Measurements from ENCODE around the gene GDF10. TPM values are rescaled to one million over a fixed set of nuclear protein-coding genes. Genes with fewer than 3 reads are reported as not detected.

GDF10 gene
- total RNA-seq, 2 experiments from 2014 or later: 0.16 to 0.22 TPM

GRCh38 chr10:47330366-47330765 is 30.4 kb downstream of the GDF10 start:
- POLR2A ChIA-PET: no interaction called here
- H3K4me1 ChIP-seq (ENCODE audit: insufficient read depth, low read length): no peaks in the 10 kb centered on the region
- H3K4me3 ChIP-seq (ENCODE audit: low read length): no peak overlapping the region
- H3K27me3 ChIP-seq (ENCODE audit: control insufficient read depth in 1 of 2, insufficient read depth in 2 of 2, low read length in 2 of 2): no peaks in the 10 kb centered on the region
- Mint-ChIP-seq H3K4me3 (no peak overlapping the region), H3K27me3 (no peaks in the 10 kb centered on the region), H3K27ac (no peak overlapping the region), H3K4me1 (ENCODE audit: low read depth) (no peaks in the 10 kb centered on the region), H3K9me3 (no peaks in the 10 kb centered on the region), H3K36me3 (ENCODE audit: low read depth) (no peaks in the 10 kb centered on the region)
- CTCF ChIA-PET: no interaction called here
- TF ChIP-seq, protein P1, sequence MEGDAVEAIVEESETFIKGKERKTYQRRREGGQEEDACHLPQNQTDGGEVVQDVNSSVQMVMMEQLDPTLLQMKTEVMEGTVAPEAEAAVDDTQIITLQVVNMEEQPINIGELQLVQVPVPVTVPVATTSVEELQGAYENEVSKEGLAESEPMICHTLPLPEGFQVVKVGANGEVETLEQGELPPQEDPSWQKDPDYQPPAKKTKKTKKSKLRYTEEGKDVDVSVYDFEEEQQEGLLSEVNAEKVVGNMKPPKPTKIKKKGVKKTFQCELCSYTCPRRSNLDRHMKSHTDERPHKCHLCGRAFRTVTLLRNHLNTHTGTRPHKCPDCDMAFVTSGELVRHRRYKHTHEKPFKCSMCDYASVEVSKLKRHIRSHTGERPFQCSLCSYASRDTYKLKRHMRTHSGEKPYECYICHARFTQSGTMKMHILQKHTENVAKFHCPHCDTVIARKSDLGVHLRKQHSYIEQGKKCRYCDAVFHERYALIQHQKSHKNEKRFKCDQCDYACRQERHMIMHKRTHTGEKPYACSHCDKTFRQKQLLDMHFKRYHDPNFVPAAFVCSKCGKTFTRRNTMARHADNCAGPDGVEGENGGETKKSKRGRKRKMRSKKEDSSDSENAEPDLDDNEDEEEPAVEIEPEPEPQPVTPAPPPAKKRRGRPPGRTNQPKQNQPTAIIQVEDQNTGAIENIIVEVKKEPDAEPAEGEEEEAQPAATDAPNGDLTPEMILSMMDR (IDR thresholded peaks at IDR 0.05): no peak
- no peaks in the 10 kb centered on the region for H3K36me3 ChIP-seq (ENCODE audit: insufficient read depth, low read length)
- DNase-seq (no peak), ATAC-seq (ENCODE audit: poor library complexity) (no peak)
- H3K27ac ChIP-seq (ENCODE audit: low read depth in 1 of 2, low read length in 2 of 2): no peak overlapping the region
- intact Hi-C loops (cut with DNase I, micrococcal nuclease): no loop called here
- peaks cover 0 to 5% of the 10 kb centered on the region in 2 experiments for H3K9me3 ChIP-seq (ENCODE audit: control insufficient read depth in 1 of 2, insufficient read depth in 1 of 2, low read length in 2 of 2)

DNA sequence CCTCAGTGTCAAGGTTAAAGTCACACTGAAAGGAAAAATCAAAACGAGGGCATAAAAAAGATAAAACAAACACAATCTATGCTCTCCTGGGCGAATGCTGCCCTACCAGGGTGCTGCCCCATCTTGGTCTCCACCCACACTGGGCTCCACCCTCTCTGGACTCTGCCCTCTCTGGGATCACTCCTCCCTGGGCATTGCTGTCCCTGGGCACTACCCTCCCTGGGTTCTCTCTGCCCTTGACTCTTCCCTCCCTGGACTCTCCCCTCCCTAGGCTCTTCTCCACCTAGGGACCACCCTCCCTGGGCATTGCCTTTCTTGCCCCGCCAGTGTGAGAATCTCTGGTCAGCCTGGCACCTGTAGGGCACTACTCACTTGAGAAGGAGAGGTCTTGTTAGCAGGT is 30.8 kb downstream of the GDF10 start:
- Mint-ChIP-seq H3K27me3 (no peaks in the 10 kb centered on the region), H3K4me3 (no peak overlapping the region), H3K4me1 (ENCODE audit: low read depth) (no peaks in the 10 kb centered on the region), H3K9me3 (no peaks in the 10 kb centered on the region), H3K27ac (no peak overlapping the region), H3K36me3 (ENCODE audit: low read depth) (no peaks in the 10 kb centered on the region)
- Histone ChIP-seq H3K36me3 (ENCODE audit: insufficient read depth, low read length) (no peaks in the 10 kb centered on the region), H3K9me3 (ENCODE audit: control insufficient read depth in 1 of 2, insufficient read depth in 1 of 2, low read length in 2 of 2) (peaks cover 0 to 5% of the 10 kb centered on the region in 2 experiments), H3K27me3 (ENCODE audit: control insufficient read depth in 1 of 2, insufficient read depth in 2 of 2, low read length in 2 of 2) (peaks cover 0 to 2% of the 10 kb centered on the region in 2 experiments), H3K4me3 (ENCODE audit: low read length) (no peak overlapping the region), H3K4me1 (ENCODE audit: insufficient read depth, low read length) (no peaks in the 10 kb centered on the region), H3K27ac (ENCODE audit: low read depth in 1 of 2, low read length in 2 of 2) (no peak overlapping the region)
- ChIA-PET POLR2A (no interaction called here), CTCF (no interaction called here)
- TF ChIP-seq, protein P1 (IDR thresholded peaks at IDR 0.05): no peak
- ATAC-seq (ENCODE audit: poor library complexity) (no peak), DNase-seq (no peak)
- intact Hi-C loops (cut with DNase I, micrococcal nuclease): no loop called here

DNA sequence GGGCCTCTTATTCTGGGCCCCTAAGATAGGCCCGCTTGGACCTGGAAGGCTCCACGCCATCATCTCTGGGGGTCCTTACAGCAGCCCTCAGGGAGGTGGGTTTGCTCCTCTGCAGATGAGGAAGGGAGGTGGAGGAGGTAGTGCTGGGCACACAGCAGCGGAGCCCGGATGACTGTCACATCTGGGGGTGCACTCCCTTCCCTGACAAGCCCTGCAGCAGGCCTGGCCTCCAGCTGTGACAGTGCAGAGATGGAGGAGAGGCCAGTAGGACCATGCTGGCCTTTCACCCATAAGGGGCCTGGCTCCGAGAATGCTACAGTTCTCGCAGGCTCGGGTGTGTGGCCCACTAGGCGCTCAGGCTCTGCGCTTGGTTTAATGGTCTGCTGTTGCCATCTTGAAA is 31.5 kb downstream of the GDF10 start:
- CTCF ChIA-PET: no interaction called here
- no peaks in the 10 kb centered on the region for H3K4me1 Mint-ChIP-seq (ENCODE audit: low read depth)
- H3K4me3 Mint-ChIP-seq: no peak overlapping the region
- H3K4me3 ChIP-seq (ENCODE audit: low read length): no peak overlapping the region
- H3K9me3 Mint-ChIP-seq: no peaks in the 10 kb centered on the region
- no peak overlapping the region for H3K27ac Mint-ChIP-seq
- DNase-seq (no peak), ATAC-seq (ENCODE audit: poor library complexity) (no peak)
- POLR2A ChIA-PET: no interaction called here
- TF ChIP-seq, protein P1 (IDR thresholded peaks at IDR 0.05): no peak
- no peaks in the 10 kb centered on the region for H3K27me3 Mint-ChIP-seq
- no peaks in the 10 kb centered on the region for H3K4me1 ChIP-seq (ENCODE audit: insufficient read depth, low read length)
- no peak overlapping the region for H3K27ac ChIP-seq (ENCODE audit: low read depth in 1 of 2, low read length in 2 of 2)
- H3K9me3 ChIP-seq (ENCODE audit: control insufficient read depth in 1 of 2, insufficient read depth in 1 of 2, low read length in 2 of 2): peaks cover 0 to 5% of the 10 kb centered on the region in 2 experiments
- intact Hi-C loops (cut with DNase I, micrococcal nuclease): no loop called here
- no peaks in the 10 kb centered on the region for H3K36me3 Mint-ChIP-seq (ENCODE audit: low read depth)
- H3K27me3 ChIP-seq (ENCODE audit: control insufficient read depth in 1 of 2, insufficient read depth in 2 of 2, low read length in 2 of 2): peaks cover 0 to 5% of the 10 kb centered on the region in 2 experiments
- no peaks in the 10 kb centered on the region for H3K36me3 ChIP-seq (ENCODE audit: insufficient read depth, low read length)
